T-cell (primary cell): ENCODE results near the gene UBE2D3. TPM values are rescaled to one million over a fixed set of nuclear protein-coding genes. Genes with fewer than 3 reads are reported as not detected.
A peak's percentile ranks its signal among the peaks of the same experiment; 100 is the strongest.

ENCODE experiments used
- ATAC-seq, 4 experiments: fragments of 200-7000 bp in 3 of 4; fragments of 150-1000 bp in 1 of 4; cut with Tn5 transposase; replicated peaks in 1 of 4; 1 replicate in 3 of 4; 2 replicates in 1 of 4; pipeline ENCODE4 v1.10.0; 2021; ENCODE audit warnings: moderate library complexity in 3 of 4, mild to moderate bottlenecking in 2 of 4, moderate number of reproducible peaks in 1 of 4
- CTCF ChIA-PET, 2 donors: fragments of 300-600 bp; sonication (Branson Sonifier 250); formaldehyde crosslinking; loops; one replicate each; lab custom pipeline; 2022; ENCODE audit warnings: antibody characterized with exemption in 2 of 2; lab: Charles Lee
- POLR2A ChIA-PET, 2 donors: fragments of 300-600 bp; sonication (Branson Sonifier 250); formaldehyde crosslinking; loops; one replicate each; lab custom pipeline; 2022; ENCODE audit warnings: antibody characterized with exemption in 2 of 2; lab: Charles Lee
- DNase-seq, 35 experiments: peaks; one replicate each; pipeline versions ENCODE4 v3.0.0 to v3.0.0-alpha.2; 2013 to 2023
- H3K27ac ChIP-seq: one replicate; pipeline ENCODE4 v1.5.1; 2013; ENCODE audit warnings: low read length
- H3K27me3 ChIP-seq, 2 experiments: replicated peaks in 1 of 2; 1 replicate in 1 of 2; 2 replicates in 1 of 2; pipeline versions ENCODE4 v1.6.1 to v1.7.0; 2013; ENCODE audit warnings: low read length in 1 of 2, mixed read lengths in 1 of 2; ENCODE audit not compliant: control insufficient read depth in 2 of 2, insufficient read depth in 2 of 2; ENCODE audit errors: extremely low read depth in 1 of 2
- H3K36me3 ChIP-seq, 2 donors: 1 replicate in 1 of 2; 2 replicates in 1 of 2; pipeline versions ENCODE4 v1.6.1 to v1.7.0; 2013; ENCODE audit warnings: low read length in 1 of 2; ENCODE audit not compliant: control insufficient read depth in 2 of 2, insufficient read depth in 1 of 2; ENCODE audit errors: extremely low read depth in 1 of 2
- H3K4me1 ChIP-seq, 2 experiments: 1 replicate in 1 of 2; 2 replicates in 1 of 2; pipeline versions ENCODE4 v1.6.1 to v1.7.0; 2013; ENCODE audit warnings: low read length in 2 of 2, mixed read lengths in 1 of 2; ENCODE audit not compliant: insufficient read depth in 2 of 2, control insufficient read depth in 1 of 2; ENCODE audit errors: extremely low read depth in 1 of 2
- H3K4me3 ChIP-seq, 2 donors: 1 replicate in 1 of 2; 2 replicates in 1 of 2; pipeline versions ENCODE4 v1.5.1 to v1.7.0; 2013; ENCODE audit warnings: mild to moderate bottlenecking in 2 of 2, low read length in 1 of 2, moderate library complexity in 1 of 2; ENCODE audit not compliant: control insufficient read depth in 1 of 2; ENCODE audit errors: extremely low read depth in 1 of 2
- H3K9me3 ChIP-seq: 2 replicates; pipeline ENCODE4 v1.7.0; 2013
- H3K27ac Mint-ChIP-seq, 2 donors: one replicate each; pipeline ENCODE4 v1.8.0; 2020 to 2021; ENCODE audit warnings: mild to moderate bottlenecking in 2 of 2, mixed read lengths in 2 of 2
- H3K27me3 Mint-ChIP-seq, 2 donors: one replicate each; pipeline ENCODE4 v1.8.0; 2021 to 2022; ENCODE audit warnings: mixed read lengths in 2 of 2
- H3K36me3 Mint-ChIP-seq: one replicate; pipeline ENCODE4 v1.8.0; 2021; ENCODE audit warnings: mixed read lengths
- H3K4me1 Mint-ChIP-seq, 3 donors: one replicate each; pipeline ENCODE4 v1.8.0; 2020 to 2022; ENCODE audit warnings: mixed read lengths in 3 of 3, mild to moderate bottlenecking in 1 of 3
- H3K4me3 Mint-ChIP-seq, 3 donors: one replicate each; pipeline ENCODE4 v1.8.0; 2020 to 2022; ENCODE audit warnings: mild to moderate bottlenecking in 3 of 3, mixed read lengths in 3 of 3, moderate library complexity in 3 of 3
- H3K9me3 Mint-ChIP-seq, 3 donors: one replicate each; pipeline ENCODE4 v1.8.0; 2020 to 2022; ENCODE audit warnings: mixed read lengths in 3 of 3
- WGBS: methylation state at CpG from one replicate; pipeline ENCODE4 v1.1.5; 2013; ENCODE audit warnings: missing lambda C conversion rate; ENCODE audit not compliant: insufficient coverage; 5-methylcytosine and 5-hydroxymethylcytosine counted together
- total RNA-seq, 35 experiments: library from RNA in 6 of 35; stranded (reverse) in 6 of 35; fragments of 120-200 nt in 1 of 35; gene quantifications; one replicate each; pipeline versions ENCODE4 v1.2.1 to v1.2.4 and lab custom pipeline; 2013 to 2026

UBE2D3 gene
- total RNA-seq, 5 donors from 2014 or later (not counting 1 experiment from before 2014, with no cell fraction given), result 274 to 487 (median 289) TPM

DNA sequence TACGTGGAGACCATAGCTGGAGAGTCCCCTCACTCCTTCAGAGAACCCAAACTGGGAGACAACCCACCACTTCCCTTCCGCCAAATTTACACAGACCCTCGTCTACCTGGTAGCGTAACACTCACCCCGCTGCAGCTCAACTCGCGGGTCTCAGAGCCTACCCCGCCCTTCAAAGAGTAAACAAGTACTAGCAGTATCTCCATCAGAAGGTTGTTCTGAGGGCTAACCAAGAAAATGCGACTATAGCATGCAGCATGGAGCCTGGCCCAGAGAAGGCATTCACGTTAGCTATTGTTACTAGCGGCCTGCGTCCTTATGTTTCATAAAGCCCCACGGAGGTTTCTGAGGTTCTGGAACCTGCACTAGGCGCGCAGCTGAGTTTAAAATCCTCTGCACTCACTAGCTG, 66.1 kb downstream of the UBE2D3 start:
- peak overlapping the region; percentile 93 to 99 (median 95) for H3K4me3 Mint-ChIP-seq
- peak in 19 of 35 experiments; percentile 1 to 49 (median 11) for DNase-seq
- no peaks in the 10 kb centered on the region for H3K9me3 ChIP-seq
- CTCF ChIA-PET, result interaction anchor here (0.7 to 1.8 kb wide), 8 partner anchors 11 to 108 kb away, joined by 3 to 15 read pairs (median 3); partner anchors contain the start of genes CISD2 (in 1 of the 2) and UBE2D3 (in 1 of the 2)
- H3K4me1 ChIP-seq, result peaks cover 12 to 18% of the 10 kb centered on the region in 2 experiments
- WGBS, result 3% methylated on average over 13 of the region's 15 CpGs
- peak overlapping the region; percentile 82 to 97 for H3K4me3 ChIP-seq
- peaks cover 4% of the 10 kb centered on the region for H3K36me3 Mint-ChIP-seq
- H3K27me3 ChIP-seq, result no peaks in the 10 kb centered on the region
- H3K9me3 Mint-ChIP-seq, result peaks cover 0 to 5% (median 0%) of the 10 kb centered on the region in 3 donors
- peak overlapping the region; percentile 62 for H3K27ac ChIP-seq
- H3K27ac Mint-ChIP-seq, result peak overlapping the region; percentile 76 to 87
- H3K36me3 ChIP-seq, result no peaks in the 10 kb centered on the region
- peaks cover 41 to 44% (median 41%) of the 10 kb centered on the region in 3 donors for H3K4me1 Mint-ChIP-seq
- peak in 2 of 4 experiments; percentile 38 to 42 for ATAC-seq
- POLR2A ChIA-PET, result interaction anchor here (0.5 to 2.0 kb wide), 18 partner anchors 29 to 316 kb away, joined by 3 to 11 read pairs (median 4); partner anchors contain the start of genes CISD2 (in 2 of the 2) and UBE2D3 (in 2 of the 2)
- peaks cover 0 to 1% of the 10 kb centered on the region in 2 donors for H3K27me3 Mint-ChIP-seq

- peaks cover 12 to 18% of the 10 kb centered on the region in 2 experiments for H3K4me1 ChIP-seq
- H3K27me3 ChIP-seq, result no peaks in the 10 kb centered on the region
- DNase-seq (peak; percentile 67 to 89 (median 80)), ATAC-seq (peak; percentile 89 to 97 (median 96))
- peaks cover 7% of the 10 kb centered on the region for H3K36me3 Mint-ChIP-seq
- peaks cover 44 to 46% (median 45%) of the 10 kb centered on the region in 3 donors for H3K4me1 Mint-ChIP-seq
- H3K9me3 ChIP-seq, result no peaks in the 10 kb centered on the region
- H3K27ac Mint-ChIP-seq, result peak within 1 kb of the TSS; percentile 87 to 90
- peaks cover 0 to 5% (median 0%) of the 10 kb centered on the region in 3 donors for H3K9me3 Mint-ChIP-seq
- ChIA-PET POLR2A (interaction anchor here (0.5 to 2.0 kb wide), 20 partner anchors 22 to 316 kb away, joined by 3 to 11 read pairs (median 4); partner anchors contain the start of genes CISD2 (in 2 of the 2) and UBE2D3 (in 2 of the 2)), CTCF (interaction anchor here (0.6 to 1.8 kb wide), 10 partner anchors 10 to 330 kb away, joined by 3 to 15 read pairs (median 3); partner anchors contain the start of genes CISD2 (in 1 of the 2) and UBE2D3 (in 1 of the 2))
- peak within 1 kb of the TSS; percentile 82 to 97 for H3K4me3 ChIP-seq
- peaks cover 0 to 1% of the 10 kb centered on the region in 2 donors for H3K27me3 Mint-ChIP-seq
- peak within 1 kb of the TSS; percentile 62 for H3K27ac ChIP-seq
- under 1% methylated on average over 60 of the region's 60 CpGs for WGBS
- peak within 1 kb of the TSS; percentile 93 to 99 (median 95) for H3K4me3 Mint-ChIP-seq
- H3K36me3 ChIP-seq, result no peaks in the 10 kb centered on the region
Observed at GRCh38 chr4:102760645-102761295, 66.6 kb downstream of the UBE2D3 start, which contains the start of gene MANBA. Gene MANBA (minus strand): TSS chr4:102760968. CDS start chr4:102760894, 74 bp downstream.

- Histone ChIP-seq H3K4me3 (peak overlapping the region; percentile 82 to 97), H3K36me3 (no peaks in the 10 kb centered on the region), H3K4me1 (peaks cover 12 to 18% of the 10 kb centered on the region in 2 experiments), H3K27me3 (no peaks in the 10 kb centered on the region), H3K27ac (peak overlapping the region; percentile 62), H3K9me3 (no peaks in the 10 kb centered on the region)
- H3K27me3 Mint-ChIP-seq, result peaks cover 0 to 1% of the 10 kb centered on the region in 2 donors
- peak in 1 of 4 experiments; percentile 61 for ATAC-seq
- H3K4me1 Mint-ChIP-seq, result peaks cover 44 to 46% (median 45%) of the 10 kb centered on the region in 3 donors
- peak in 26 of 35 experiments; percentile 3 to 73 (median 43) for DNase-seq
- ChIA-PET POLR2A (interaction anchor here (0.5 to 2.0 kb wide), 12 partner anchors 23 to 200 kb away, joined by 3 to 11 read pairs (median 4); partner anchors contain the start of genes UBE2D3 (in 2 of the 2) and CISD2 (in 1 of the 2)), CTCF (interaction anchor here (0.6 to 1.8 kb wide), 5 partner anchors 61 to 329 kb away, joined by 3 to 15 read pairs (median 5); partner anchors contain the start of gene CISD2 (in 1 of the 2))
- 7% methylated on average over 20 of the region's 25 CpGs for WGBS
- H3K36me3 Mint-ChIP-seq, result peaks cover 8% of the 10 kb centered on the region
- H3K4me3 Mint-ChIP-seq, result peak overlapping the region; percentile 93 to 99 (median 95)
- peak overlapping the region; percentile 86 to 90 for H3K27ac Mint-ChIP-seq
- H3K9me3 Mint-ChIP-seq, result peaks cover 0 to 2% (median 0%) of the 10 kb centered on the region in 3 donors
Observed at GRCh38 chr4:102759831-102760644, 67.3 kb downstream of the UBE2D3 start.

GRCh38 chr4:102758241-102759160, 68.8 kb downstream of the UBE2D3 start:
- Histone ChIP-seq H3K9me3 (no peaks in the 10 kb centered on the region), H3K27me3 (no peaks in the 10 kb centered on the region), H3K36me3 (no peaks in the 10 kb centered on the region), H3K4me1 (peaks cover 12 to 18% of the 10 kb centered on the region in 2 experiments), H3K4me3 (no peak overlapping the region), H3K27ac (no peak overlapping the region)
- ChIA-PET POLR2A (interaction anchor here (0.6 kb wide), 5 partner anchors 15 to 184 kb away, joined by 3 to 7 read pairs (median 5); no protein-coding TSS in a partner anchor), CTCF (interaction anchor here in 1 of 2 donors (0.6 kb wide), 1 partner anchor 51 kb away, joined by 8 read pairs; no protein-coding TSS in a partner anchor)
- 96% methylated on average over 4 of the region's 11 CpGs for WGBS
- H3K27me3 Mint-ChIP-seq, result no peaks in the 10 kb centered on the region
- H3K36me3 Mint-ChIP-seq, result peaks cover 12% of the 10 kb centered on the region
- H3K27ac Mint-ChIP-seq, result peak overlapping the region in 1 of 2 donors; percentile 30
- H3K4me1 Mint-ChIP-seq, result peaks cover 44 to 49% (median 48%) of the 10 kb centered on the region in 3 donors
- no peak for ATAC-seq
- H3K4me3 Mint-ChIP-seq, result peak overlapping the region in 1 of 3 donors; percentile 14
- DNase-seq, result no peak
- H3K9me3 Mint-ChIP-seq, result no peaks in the 10 kb centered on the region

DNA sequence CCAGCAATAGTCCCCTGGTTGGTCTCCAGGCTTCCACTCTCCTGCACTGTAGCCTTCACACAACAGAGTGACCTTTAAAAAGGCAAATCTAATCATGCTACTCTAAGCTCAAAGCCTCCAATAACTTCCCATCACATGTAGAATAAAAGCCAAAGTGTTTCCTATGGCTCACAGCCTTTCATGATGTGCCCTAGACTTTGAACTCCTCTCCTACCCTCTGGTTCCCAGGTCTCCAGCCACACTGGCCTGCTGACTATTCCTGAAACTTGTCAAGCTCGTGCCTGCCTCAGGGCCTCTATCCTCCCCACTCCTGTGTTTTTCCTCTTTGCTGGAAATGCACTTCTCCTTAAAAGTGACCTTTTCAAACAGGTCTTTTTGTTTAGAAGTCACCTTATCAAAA, 69.7 kb downstream of the UBE2D3 start:
- H3K27ac ChIP-seq, result no peak overlapping the region

More for the DNA sequence above, 69.7 kb downstream of the UBE2D3 start:
- no peaks in the 10 kb centered on the region for H3K36me3 ChIP-seq
- Mint-ChIP-seq H3K4me1 (peaks cover 44 to 49% (median 48%) of the 10 kb centered on the region in 3 donors), H3K36me3 (peaks cover 12% of the 10 kb centered on the region), H3K9me3 (no peaks in the 10 kb centered on the region), H3K27me3 (no peaks in the 10 kb centered on the region), H3K27ac (peak overlapping the region in 1 of 2 donors; percentile 30), H3K4me3 (no peak overlapping the region)
- CTCF ChIA-PET, result no interaction called here
- no peak overlapping the region for H3K4me3 ChIP-seq
- no peaks in the 10 kb centered on the region for H3K27me3 ChIP-seq
- WGBS, result 60% methylated on average over 1 of the region's 1 CpG
- DNase-seq, result no peak
- POLR2A ChIA-PET, result no interaction called here
- H3K9me3 ChIP-seq, result no peaks in the 10 kb centered on the region
- peaks cover 12 to 18% of the 10 kb centered on the region in 2 experiments for H3K4me1 ChIP-seq
- ATAC-seq, result no peak
